PC-9 (cell line): Measurements from ENCODE around the gene ANKRD63. TPM values are rescaled to one million over a fixed set of nuclear protein-coding genes. Genes with fewer than 3 reads are reported as not detected.
A peak's percentile ranks its signal among the peaks of the same experiment; 100 is the strongest.

ENCODE experiments used
- BruUV-seq: library from RNA; stranded (reverse); fragments of 400-500 nt; replicated peaks from 2 replicates; lab custom pipeline; 2021; lab: Mats Ljungman, UMichigan
- CTCF ChIA-PET: fragments of 300-600 bp; sonication (Branson Sonifier 250); formaldehyde crosslinking; loops from one replicate; lab custom pipeline; 2022; ENCODE audit warnings: antibody characterized with exemption; lab: Charles Lee
- POLR2A ChIA-PET: fragments of 300-600 bp; sonication (Branson Sonifier 250); formaldehyde crosslinking; loops from one replicate; lab custom pipeline; 2022; ENCODE audit warnings: antibody characterized with exemption; ENCODE audit not compliant: unreplicated experiment; lab: Charles Lee
- DNase-seq, 2 experiments: peaks; one replicate each; pipeline versions ENCODE4 v3.0.0 to v3.0.0-alpha.2; 2015 to 2022; ENCODE audit warnings: mixed read lengths in 1 of 2
- H2AFZ ChIP-seq: fragments of 200-600 bp; sonication (generic); 2 replicates; pipeline ENCODE4 v1.8.1; 2017; ENCODE audit warnings: antibody characterized with exemption
- H3F3A ChIP-seq: fragments of 200-600 bp; sonication (generic); 2 replicates; pipeline ENCODE4 v1.8.1; 2017; ENCODE audit warnings: antibody characterized with exemption, mild to moderate bottlenecking, low read depth; ENCODE audit not compliant: insufficient read depth
- H3K27ac ChIP-seq: fragments of 200-600 bp; sonication (generic); 2 replicates; pipeline ENCODE4 v1.6.1; 2016; ENCODE audit warnings: mixed run types
- H3K27me3 ChIP-seq: fragments of 200-600 bp; sonication (generic); 2 replicates; pipeline ENCODE4 v1.6.1; 2016; ENCODE audit warnings: low read depth, mixed run types; ENCODE audit not compliant: insufficient read depth
- H3K36me3 ChIP-seq: fragments of 200-600 bp; sonication (generic); 2 replicates; pipeline ENCODE4 v1.6.1; 2016; ENCODE audit warnings: low read depth, mixed run types
- H3K4me1 ChIP-seq: fragments of 200-600 bp; sonication (generic); replicated peaks from 2 replicates; pipeline ENCODE4 v1.6.1; 2016; ENCODE audit warnings: mixed run types; ENCODE audit not compliant: insufficient read depth
- H3K4me2 ChIP-seq: fragments of 200-600 bp; sonication (generic); 2 replicates; pipeline ENCODE4 v1.6.1; 2017; ENCODE audit warnings: mixed run types
- H3K4me3 ChIP-seq: fragments of 200-600 bp; sonication (generic); 2 replicates; pipeline ENCODE4 v1.6.1; 2016; ENCODE audit warnings: mixed run types
- H3K79me2 ChIP-seq: fragments of 200-600 bp; sonication (generic); 2 replicates; pipeline ENCODE4 v1.6.1; 2017; ENCODE audit warnings: low read depth, mixed run types
- H3K9me2 ChIP-seq: fragments of 200-600 bp; sonication (generic); 2 replicates; pipeline ENCODE4 v1.8.1; 2017; ENCODE audit warnings: mild to moderate bottlenecking; ENCODE audit not compliant: insufficient read depth
- H3K9me3 ChIP-seq: fragments of 200-600 bp; sonication (generic); 2 replicates; pipeline ENCODE4 v1.8.1; 2016; ENCODE audit warnings: low read depth; ENCODE audit not compliant: insufficient read depth
- H4K20me1 ChIP-seq: fragments of 200-600 bp; sonication (generic); 2 replicates; pipeline ENCODE4 v1.8.1; 2017; ENCODE audit not compliant: insufficient read depth
- EZH2 ChIP-seq: fragments of 200-600 bp; sonication (generic); IDR thresholded peaks from 2 replicates; pipeline ENCODE4 v1.8.0; 2017; ENCODE audit warnings: antibody characterized with exemption, low read depth
- intact Hi-C: fragments of 100-400 bp; cut with micrococcal nuclease; formaldehyde crosslinking; loops from one replicate; pipeline ENCODE4 v1.10.0; 2022; ENCODE audit not compliant: unreplicated experiment
- total RNA-seq: library from RNA; stranded (reverse); gene quantifications from 2 replicates; pipeline ENCODE4 v1.2.3, GENCODE V29; 2021
- TF ChIP-seq, protein P1 (sequence below): fragments of 200-600 bp; sonication (generic); conservative IDR thresholded peaks from 2 replicates; pipeline ENCODE4 v1.6.1; 2017; ENCODE audit warnings: mixed run types, antibody characterized with exemption, mild to moderate bottlenecking, moderate library complexity

Gene ANKRD63
- total RNA-seq, 1 experiment from 2014 or later: not detected

DNA sequence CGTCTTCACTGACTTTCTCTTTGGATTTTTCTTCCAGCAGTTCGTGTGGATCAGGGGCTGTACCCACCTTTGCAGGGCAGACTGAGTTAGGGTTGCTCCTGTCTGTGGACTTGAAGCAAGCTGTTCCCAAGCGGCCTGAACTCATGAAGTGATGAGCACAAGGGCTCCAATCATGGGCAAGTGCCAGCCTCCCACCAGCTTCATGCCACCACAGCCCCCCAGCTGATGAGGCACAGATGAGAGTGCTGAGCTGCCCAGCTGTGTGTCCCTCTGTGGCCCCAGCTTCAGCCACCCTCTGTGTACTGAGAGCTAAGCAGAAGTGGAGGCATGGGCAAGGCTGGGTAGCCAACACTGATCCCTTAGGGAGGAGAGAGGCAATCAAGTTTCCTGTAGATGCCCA lies 28.1 kb upstream of the ANKRD63 start:
- H3K36me3 ChIP-seq: no peaks in the 10 kb centered on the region
- no peaks in the 10 kb centered on the region for H3K9me3 ChIP-seq
- no peak overlapping the region for H3K4me3 ChIP-seq
- no peaks in the 10 kb centered on the region for H4K20me1 ChIP-seq
- intact Hi-C loops: loop anchor here (1.0 kb wide), 1 partner anchor 32 kb away; no protein-coding TSS in a partner anchor
- no peak overlapping the region for H2AFZ ChIP-seq
- H3F3A ChIP-seq: peaks cover 5% of the 10 kb centered on the region
- no peaks in the 10 kb centered on the region for H3K79me2 ChIP-seq
- ChIA-PET POLR2A (no interaction called here), CTCF (interaction anchor here (0.6 kb wide), 2 partner anchors 11 to 64 kb away, joined by 5 to 8 read pairs; no protein-coding TSS in a partner anchor)
- no peaks in the 10 kb centered on the region for H3K9me2 ChIP-seq
- no peak overlapping the region for H3K4me2 ChIP-seq
- BruUV-seq: no TSS peak
- TF ChIP-seq, protein P1, sequence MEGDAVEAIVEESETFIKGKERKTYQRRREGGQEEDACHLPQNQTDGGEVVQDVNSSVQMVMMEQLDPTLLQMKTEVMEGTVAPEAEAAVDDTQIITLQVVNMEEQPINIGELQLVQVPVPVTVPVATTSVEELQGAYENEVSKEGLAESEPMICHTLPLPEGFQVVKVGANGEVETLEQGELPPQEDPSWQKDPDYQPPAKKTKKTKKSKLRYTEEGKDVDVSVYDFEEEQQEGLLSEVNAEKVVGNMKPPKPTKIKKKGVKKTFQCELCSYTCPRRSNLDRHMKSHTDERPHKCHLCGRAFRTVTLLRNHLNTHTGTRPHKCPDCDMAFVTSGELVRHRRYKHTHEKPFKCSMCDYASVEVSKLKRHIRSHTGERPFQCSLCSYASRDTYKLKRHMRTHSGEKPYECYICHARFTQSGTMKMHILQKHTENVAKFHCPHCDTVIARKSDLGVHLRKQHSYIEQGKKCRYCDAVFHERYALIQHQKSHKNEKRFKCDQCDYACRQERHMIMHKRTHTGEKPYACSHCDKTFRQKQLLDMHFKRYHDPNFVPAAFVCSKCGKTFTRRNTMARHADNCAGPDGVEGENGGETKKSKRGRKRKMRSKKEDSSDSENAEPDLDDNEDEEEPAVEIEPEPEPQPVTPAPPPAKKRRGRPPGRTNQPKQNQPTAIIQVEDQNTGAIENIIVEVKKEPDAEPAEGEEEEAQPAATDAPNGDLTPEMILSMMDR: no peak
- TF ChIP-seq EZH2: no peak
- no peak overlapping the region for H3K27ac ChIP-seq
- no peaks in the 10 kb centered on the region for H3K27me3 ChIP-seq
- DNase-seq: no peak
- H3K4me1 ChIP-seq: peaks cover 9% of the 10 kb centered on the region

- CTCF ChIA-PET: interaction anchor here (0.6 to 1.9 kb wide), 3 partner anchors 19 to 65 kb away, joined by 5 to 11 read pairs (median 5); no protein-coding TSS in a partner anchor
- peak in 1 of 2 experiments; percentile 55 for DNase-seq
- no peaks in the 10 kb centered on the region for H3K9me2 ChIP-seq
- no peaks in the 10 kb centered on the region for H4K20me1 ChIP-seq
- TF ChIP-seq, protein P1: peak; percentile 74
- TF ChIP-seq EZH2: no peak
- peaks cover 5% of the 10 kb centered on the region for H3F3A ChIP-seq
- peaks cover 9% of the 10 kb centered on the region for H3K4me1 ChIP-seq
- POLR2A ChIA-PET: interaction anchor here (0.5 to 0.7 kb wide), 2 partner anchors 31 to 377 kb away, joined by 3 to 5 read pairs; partner anchors contain the start of gene EIF2AK4
- no peak overlapping the region for H2AFZ ChIP-seq
- no peaks in the 10 kb centered on the region for H3K9me3 ChIP-seq
- intact Hi-C loops: loop anchor here (1.0 kb wide), 1 partner anchor 31 kb away; no protein-coding TSS in a partner anchor
- BruUV-seq: no TSS peak
- H3K27me3 ChIP-seq: no peaks in the 10 kb centered on the region
- H3K4me2 ChIP-seq: no peak overlapping the region
- no peak overlapping the region for H3K27ac ChIP-seq
- H3K4me3 ChIP-seq: no peak overlapping the region
- H3K79me2 ChIP-seq: no peaks in the 10 kb centered on the region
- no peaks in the 10 kb centered on the region for H3K36me3 ChIP-seq
Measured at GRCh38 chr15:40310001-40310959, 27.4 kb upstream of the ANKRD63 start.

- H3K36me3 ChIP-seq: no peaks in the 10 kb centered on the region
- no peaks in the 10 kb centered on the region for H3K9me3 ChIP-seq
- POLR2A ChIA-PET: interaction anchor here (0.7 kb wide), 1 partner anchor 30 kb away, joined by 5 read pairs; no protein-coding TSS in a partner anchor
- no TSS peak for BruUV-seq
- H3K4me2 ChIP-seq: no peak overlapping the region
- no peak for TF ChIP-seq EZH2
- TF ChIP-seq, protein P1: no peak
- no peaks in the 10 kb centered on the region for H4K20me1 ChIP-seq
- intact Hi-C loops: no loop called here
- CTCF ChIA-PET: interaction anchor here (0.6 to 1.9 kb wide), 5 partner anchors 18 to 225 kb away, joined by 3 to 11 read pairs (median 4); no protein-coding TSS in a partner anchor
- H3K27ac ChIP-seq: no peak overlapping the region
- H3K79me2 ChIP-seq: no peaks in the 10 kb centered on the region
- no peaks in the 10 kb centered on the region for H3K27me3 ChIP-seq
- H3K4me1 ChIP-seq: peaks cover 9% of the 10 kb centered on the region
- peaks cover 5% of the 10 kb centered on the region for H3F3A ChIP-seq
- H3K9me2 ChIP-seq: no peaks in the 10 kb centered on the region
- no peak overlapping the region for H3K4me3 ChIP-seq
- no peak overlapping the region for H2AFZ ChIP-seq
- no peak for DNase-seq
Measured at GRCh38 chr15:40309344-40309862, 26.5 kb upstream of the ANKRD63 start.
